Measurements from ENCODE around the gene SELENOO. TPM values are rescaled to one million over a fixed set of nuclear protein-coding genes. Genes with fewer than 3 reads are reported as not detected.

SELENOO gene
- total RNA-seq, 2 experiments from 2014 or later: 34.0 to 44.2 TPM

- no peaks in the 10 kb centered on the region for H3K9me3 ChIP-seq (ENCODE audit: low read length)
- ChIA-PET POLR2A (interaction anchor here (0.6 kb wide), 1 partner anchor 196 kb away, joined by 3 read pairs; no protein-coding TSS in a partner anchor), CTCF (ENCODE audit: unreplicated experiment) (no interaction called here)
- no peaks in the 10 kb centered on the region for H3K9me2 ChIP-seq (ENCODE audit: insufficient read depth, low read length)
- H3K27ac ChIP-seq (ENCODE audit: low read depth, low read length, poor library complexity, severe bottlenecking): no peak overlapping the region
- BruUV-seq (replicated peaks): no TSS peak
- no peak for TF ChIP-seq CTCF (conservative IDR thresholded peaks at IDR 0.05; ENCODE audit: low read length)
- TF ChIP-seq EZH2phosphoT487 (IDR thresholded peaks at IDR 0.05; ENCODE audit: borderline replicate concordance, low read depth, low read length): no peak
- H4K20me1 ChIP-seq (ENCODE audit: insufficient read depth, low read length): no peaks in the 10 kb centered on the region
- H3K79me2 ChIP-seq (ENCODE audit: insufficient read depth, low read depth, low read length): peaks cover 11% of the 10 kb centered on the region
- H3K4me1 ChIP-seq (ENCODE audit: insufficient read depth, low read length, poor library complexity, severe bottlenecking): peaks cover 14% of the 10 kb centered on the region
- no peak overlapping the region for H3K4me2 ChIP-seq (ENCODE audit: low read length)
- H3K36me3 ChIP-seq (ENCODE audit: insufficient read depth, low read length): peaks cover 37% of the 10 kb centered on the region
- intact Hi-C loops (cut with micrococcal nuclease; ENCODE audit: unreplicated experiment): no loop called here
- no peak for DNase-seq (ENCODE audit: low spot score)
- H2AFZ ChIP-seq (ENCODE audit: low read length): no peak overlapping the region
- H3K4me3 ChIP-seq (ENCODE audit: low read depth, low read length, poor library complexity, severe bottlenecking): no peak overlapping the region
These were observed 54.8 kb downstream of the SELENOO start for GRCh38 chr22:50255607-50256006.

GRCh38 chr22:50256258-50256862 is 55.5 kb downstream of the SELENOO start:
- intact Hi-C loops (cut with micrococcal nuclease; ENCODE audit: unreplicated experiment): no loop called here
- no peaks in the 10 kb centered on the region for H4K20me1 ChIP-seq (ENCODE audit: insufficient read depth, low read length)
- no peak overlapping the region for H3K4me2 ChIP-seq (ENCODE audit: low read length)
- no peaks in the 10 kb centered on the region for H3K9me3 ChIP-seq (ENCODE audit: low read length)
- no peak overlapping the region for H2AFZ ChIP-seq (ENCODE audit: low read length)
- H3K4me3 ChIP-seq (ENCODE audit: low read depth, low read length, poor library complexity, severe bottlenecking): no peak overlapping the region
- no peak for TF ChIP-seq CTCF (conservative IDR thresholded peaks at IDR 0.05; ENCODE audit: low read length)
- TF ChIP-seq EZH2phosphoT487 (IDR thresholded peaks at IDR 0.05; ENCODE audit: borderline replicate concordance, low read depth, low read length): no peak
- no TSS peak for BruUV-seq (replicated peaks)
- H3K79me2 ChIP-seq (ENCODE audit: insufficient read depth, low read depth, low read length): peaks cover 15% of the 10 kb centered on the region
- ChIA-PET CTCF (ENCODE audit: unreplicated experiment) (no interaction called here), POLR2A (no interaction called here)
- no peaks in the 10 kb centered on the region for H3K9me2 ChIP-seq (ENCODE audit: insufficient read depth, low read length)
- H3K4me1 ChIP-seq (ENCODE audit: insufficient read depth, low read length, poor library complexity, severe bottlenecking): peaks cover 13% of the 10 kb centered on the region
- H3K36me3 ChIP-seq (ENCODE audit: insufficient read depth, low read length): peaks cover 37% of the 10 kb centered on the region
- H3K27ac ChIP-seq (ENCODE audit: low read depth, low read length, poor library complexity, severe bottlenecking): no peak overlapping the region
- DNase-seq (ENCODE audit: low spot score): no peak

- no peak for DNase-seq (ENCODE audit: low spot score)
- POLR2A ChIA-PET: no interaction called here
- no TSS peak for BruUV-seq (replicated peaks)
- CTCF ChIA-PET (ENCODE audit: unreplicated experiment): no interaction called here
- H3K4me3 ChIP-seq (ENCODE audit: low read depth, low read length, poor library complexity, severe bottlenecking): no peak overlapping the region
- intact Hi-C loops (cut with micrococcal nuclease; ENCODE audit: unreplicated experiment): no loop called here
- peaks cover 10% of the 10 kb centered on the region for H3K4me1 ChIP-seq (ENCODE audit: insufficient read depth, low read length, poor library complexity, severe bottlenecking)
- H3K36me3 ChIP-seq (ENCODE audit: insufficient read depth, low read length): peaks cover 37% of the 10 kb centered on the region
- H3K9me3 ChIP-seq (ENCODE audit: low read length): no peaks in the 10 kb centered on the region
- H2AFZ ChIP-seq (ENCODE audit: low read length): no peak overlapping the region
- H3K4me2 ChIP-seq (ENCODE audit: low read length): no peak overlapping the region
- peaks cover 15% of the 10 kb centered on the region for H3K79me2 ChIP-seq (ENCODE audit: insufficient read depth, low read depth, low read length)
- no peak overlapping the region for H3K27ac ChIP-seq (ENCODE audit: low read depth, low read length, poor library complexity, severe bottlenecking)
- H3K9me2 ChIP-seq (ENCODE audit: insufficient read depth, low read length): no peaks in the 10 kb centered on the region
- TF ChIP-seq CTCF (conservative IDR thresholded peaks at IDR 0.05; ENCODE audit: low read length) (no peak), EZH2phosphoT487 (IDR thresholded peaks at IDR 0.05; ENCODE audit: borderline replicate concordance, low read depth, low read length) (no peak)
- H4K20me1 ChIP-seq (ENCODE audit: insufficient read depth, low read length): no peaks in the 10 kb centered on the region
These were observed 56.2 kb downstream of the SELENOO start for GRCh38 chr22:50257041-50257440.

Measured in OCI-LY7 (cell line).